HG03280 (cell line): ENCODE results near the gene ANGPTL8.

Experiments used
- ATAC-seq: cut with Tn5 transposase; IDR thresholded peaks from one replicate; pipeline ENCODE4 v1.9.1; 2021; ENCODE audit warnings: mild to moderate bottlenecking, moderate library complexity; ENCODE audit not compliant: unreplicated experiment

ANGPTL8 gene

DNA sequence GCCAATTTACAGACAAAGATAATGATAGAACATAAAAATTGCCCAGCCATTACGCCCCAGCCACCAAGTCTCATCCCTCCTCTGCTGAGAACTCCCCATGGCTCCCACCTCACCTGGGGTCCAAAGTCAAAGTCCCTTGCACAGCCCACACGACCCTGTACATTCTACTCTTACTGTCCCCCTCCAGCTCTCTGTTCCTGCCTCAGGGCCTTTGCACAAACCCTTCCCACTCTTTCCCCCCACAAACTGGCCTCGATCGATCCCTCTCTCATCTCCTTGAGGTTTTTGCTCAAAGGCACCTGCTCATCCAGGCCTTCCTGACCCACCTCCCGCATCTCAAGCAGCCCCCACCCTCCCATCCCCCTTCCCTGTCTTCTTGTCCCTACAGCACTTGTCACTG lies 21.6 kb downstream of the ANGPTL8 start:
- no peak for ATAC-seq

DNA sequence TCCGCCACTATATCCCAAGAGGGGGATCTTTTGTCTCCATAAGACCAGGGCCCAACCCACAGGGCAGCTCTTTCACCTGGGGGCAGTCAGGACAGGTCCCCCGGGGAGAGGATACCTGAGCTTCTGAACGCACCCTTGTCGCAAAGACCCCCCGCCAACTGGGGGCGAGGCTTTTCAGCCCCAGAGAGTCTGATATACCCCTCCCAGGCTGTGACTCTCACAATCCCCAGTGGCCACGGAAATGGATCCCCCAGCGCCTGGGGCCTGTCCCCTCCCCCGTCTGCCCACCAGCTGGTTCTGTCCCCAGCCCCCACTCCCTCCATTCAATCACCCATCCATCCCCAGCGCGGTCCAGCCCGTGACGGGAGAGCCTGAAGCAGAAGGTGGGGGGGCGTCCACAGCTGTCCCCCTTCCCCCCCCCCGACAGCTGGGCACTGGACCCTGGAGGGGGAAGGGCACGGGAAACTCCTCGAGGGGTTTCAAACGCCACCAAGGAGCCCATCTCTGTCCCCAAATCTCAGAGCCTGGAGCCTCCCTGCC lies 22.1 kb downstream of the ANGPTL8 start:
- ATAC-seq: no peak

DNA sequence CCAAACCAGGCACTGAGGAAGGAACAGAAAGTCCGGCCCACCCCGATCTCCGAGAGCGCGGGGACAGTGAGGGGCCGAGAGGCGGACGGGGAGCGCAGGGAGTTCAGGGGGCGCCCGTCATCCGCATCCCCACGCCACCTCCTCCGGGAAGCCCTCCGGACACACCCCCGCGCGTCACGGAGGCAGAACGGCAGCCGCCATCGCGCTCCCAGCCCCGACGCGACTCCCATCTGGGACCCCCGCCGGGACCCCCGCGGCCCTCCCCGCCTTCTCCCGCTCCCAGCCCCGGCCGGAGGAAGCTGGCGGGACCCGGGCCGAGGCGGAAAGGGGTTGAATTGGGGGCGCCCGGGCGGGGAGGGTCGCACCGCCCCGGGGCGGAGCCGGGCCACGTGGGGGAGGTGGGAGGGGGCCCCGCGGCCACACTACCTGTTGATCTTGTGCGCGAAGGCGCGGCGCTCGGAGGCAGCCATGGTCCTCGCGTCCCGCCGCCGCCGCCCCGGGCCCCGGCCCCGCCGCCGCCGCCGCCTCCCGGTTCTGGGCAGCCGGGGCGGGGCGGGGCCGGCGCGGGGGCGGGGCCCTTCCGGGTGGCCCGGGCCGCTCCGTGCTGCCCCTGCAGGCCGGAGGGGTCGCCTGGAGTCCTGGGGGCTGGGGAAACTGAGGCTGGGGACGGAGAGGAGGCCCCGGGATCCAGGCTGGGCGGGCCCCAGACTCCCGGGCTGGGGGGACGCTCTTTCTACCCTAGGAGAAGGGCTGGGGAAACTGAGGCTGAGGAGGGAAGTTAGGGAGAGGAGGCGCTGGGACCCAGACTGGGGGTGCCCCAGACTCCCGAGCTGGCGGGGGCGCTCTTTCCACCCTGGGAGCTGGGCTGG lies 22.8 kb downstream of the ANGPTL8 start, which contains the start of gene DOCK6:
Gene DOCK6 (minus strand): TSS at position 554 of the 869 bp plus-strand sequence. CDS start 84 bp downstream, at position 470.
- ATAC-seq: no peak

DNA sequence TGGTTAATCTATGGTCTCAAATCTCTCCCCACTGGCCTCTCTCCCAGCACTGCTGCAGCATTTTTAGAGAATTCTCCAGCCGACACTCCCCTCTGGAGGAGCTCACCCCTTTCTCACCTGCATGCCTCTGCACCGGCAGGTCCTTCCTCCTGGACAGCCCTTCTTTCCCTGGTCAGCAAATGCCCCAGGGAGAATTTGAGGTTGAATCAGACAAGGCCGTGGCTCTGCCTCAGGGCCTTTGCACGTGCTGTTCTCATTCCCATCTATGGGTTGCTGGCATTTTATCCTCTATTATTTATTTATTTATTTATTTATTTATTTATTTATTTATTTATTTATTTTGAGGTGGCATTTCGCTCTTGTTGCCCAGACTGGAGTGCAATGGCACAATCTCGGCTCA lies 24.3 kb downstream of the ANGPTL8 start:
- no peak for ATAC-seq

DNA sequence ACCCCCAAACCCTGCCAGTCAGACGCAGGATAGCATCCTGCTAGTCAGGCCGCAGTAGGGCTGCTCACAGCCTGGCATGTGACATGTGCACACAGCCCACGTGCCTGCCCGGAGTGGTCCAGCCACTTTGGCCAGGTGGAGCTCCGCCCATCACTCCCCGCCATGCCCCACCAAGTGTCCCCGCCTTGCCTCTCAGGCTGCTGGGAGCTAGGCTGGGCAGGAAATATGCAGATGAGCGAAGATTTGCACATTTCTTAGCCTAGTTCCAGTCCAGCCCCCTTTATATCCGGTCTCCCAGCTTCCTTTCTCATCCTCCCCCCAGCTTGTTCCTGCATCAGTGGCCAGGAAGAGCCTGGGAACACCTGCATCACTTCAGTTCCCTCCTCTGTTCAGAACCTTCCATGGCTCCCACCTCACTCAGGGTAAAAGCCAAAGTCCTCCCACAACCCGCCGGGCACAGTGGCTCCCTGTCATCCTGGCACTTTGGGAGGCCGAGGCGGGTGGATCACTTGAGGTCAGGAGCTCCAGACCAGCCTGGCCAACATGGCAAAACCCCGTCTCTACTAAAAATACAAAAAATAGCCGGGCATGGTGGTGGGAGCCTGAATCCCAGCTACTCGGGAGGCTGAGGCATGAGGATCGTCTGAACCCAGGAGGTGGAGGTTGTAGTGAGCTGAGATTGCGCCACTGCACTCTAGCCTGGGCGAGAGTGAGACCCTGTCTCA lies 25.2 kb downstream of the ANGPTL8 start:
- ATAC-seq: no peak

DNA sequence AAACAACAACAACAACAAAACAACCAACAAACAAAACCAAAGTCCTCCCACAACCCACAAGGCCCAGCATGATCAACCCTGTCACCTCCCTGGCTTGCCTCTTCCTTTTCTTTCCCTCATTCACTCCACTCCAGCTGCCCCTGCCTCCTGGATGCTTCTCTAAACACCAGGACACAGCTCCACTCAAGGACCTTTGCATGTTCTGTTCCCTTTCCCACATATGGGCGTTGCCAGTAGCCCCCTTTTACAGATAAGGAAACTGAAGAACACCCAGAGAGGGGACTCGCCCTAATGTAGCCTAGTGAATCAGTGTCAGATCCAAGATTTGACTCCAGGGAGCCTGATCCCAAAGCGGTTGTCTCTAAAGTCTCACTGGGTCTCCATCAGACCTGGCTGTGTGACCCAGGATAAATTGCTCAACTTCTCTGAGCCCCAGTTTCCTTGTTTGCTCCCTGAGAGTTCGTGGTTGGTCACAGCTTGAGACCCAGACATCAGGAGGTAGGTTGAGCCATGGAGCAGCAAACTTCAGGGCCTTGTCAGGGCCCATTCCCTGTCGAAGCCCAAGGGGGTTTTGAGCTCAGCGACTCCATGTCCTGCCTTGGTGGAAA lies 25.9 kb downstream of the ANGPTL8 start:
- no peak for ATAC-seq

DNA sequence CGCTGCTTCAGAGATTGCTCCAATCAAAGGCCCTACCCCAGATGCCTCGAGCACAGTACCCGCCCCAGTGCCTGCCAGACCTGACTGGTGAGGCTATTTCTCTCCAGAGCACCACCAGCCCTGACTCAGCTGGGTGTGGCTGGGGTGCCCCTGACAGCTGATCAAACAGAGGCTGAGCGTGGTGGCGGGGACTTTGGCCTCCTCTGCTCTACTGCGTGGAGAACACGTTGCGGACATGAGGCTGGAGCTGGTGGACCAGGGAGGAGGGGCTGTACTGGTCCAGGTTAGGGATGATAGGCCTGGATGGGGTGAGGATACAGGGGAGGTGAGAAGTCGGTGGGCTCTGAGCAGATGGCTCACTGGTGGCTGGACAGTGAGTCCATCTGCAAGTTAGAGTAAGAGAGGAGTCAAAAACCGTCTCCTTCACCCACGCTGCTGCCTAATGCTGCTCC lies 26.4 kb downstream of the ANGPTL8 start:
- ATAC-seq: no peak

DNA sequence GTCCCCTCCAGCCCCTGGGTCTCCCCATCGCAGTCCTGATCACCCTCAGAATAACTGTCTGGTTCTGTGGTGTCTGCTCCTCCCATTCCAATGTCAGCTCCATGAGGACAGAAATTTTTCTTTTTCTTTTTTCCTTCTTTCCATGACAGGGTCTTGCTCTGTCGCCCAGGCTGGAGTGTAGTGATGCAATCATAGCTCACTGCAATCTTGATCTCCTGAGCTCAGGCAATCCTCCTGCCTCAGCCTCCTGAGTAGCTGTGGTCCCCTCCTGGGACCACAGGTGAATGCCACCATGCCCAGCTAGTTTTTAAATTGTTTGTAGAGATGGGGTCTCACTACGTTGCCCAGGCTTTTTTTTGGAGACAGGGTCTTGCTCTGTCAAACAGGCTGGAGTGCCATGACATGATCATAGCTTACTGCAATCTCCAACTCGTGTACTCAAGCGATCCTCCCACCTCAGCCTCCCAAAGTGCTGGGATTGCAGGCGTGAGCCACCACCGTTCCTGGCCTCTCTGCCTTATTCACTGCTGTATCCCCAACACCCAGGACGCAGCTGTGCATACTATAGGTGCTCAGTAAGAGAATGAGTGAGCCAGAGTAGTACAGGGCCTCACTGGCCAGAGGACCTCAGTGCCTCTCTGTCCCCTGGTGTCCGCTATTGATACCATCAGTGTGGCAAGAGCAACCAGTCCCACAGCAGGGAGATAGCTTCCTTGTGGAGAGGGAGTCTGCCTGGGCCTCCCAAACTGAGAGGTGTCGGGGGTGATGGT lies 28.1 kb downstream of the ANGPTL8 start:
- ATAC-seq: no peak

DNA sequence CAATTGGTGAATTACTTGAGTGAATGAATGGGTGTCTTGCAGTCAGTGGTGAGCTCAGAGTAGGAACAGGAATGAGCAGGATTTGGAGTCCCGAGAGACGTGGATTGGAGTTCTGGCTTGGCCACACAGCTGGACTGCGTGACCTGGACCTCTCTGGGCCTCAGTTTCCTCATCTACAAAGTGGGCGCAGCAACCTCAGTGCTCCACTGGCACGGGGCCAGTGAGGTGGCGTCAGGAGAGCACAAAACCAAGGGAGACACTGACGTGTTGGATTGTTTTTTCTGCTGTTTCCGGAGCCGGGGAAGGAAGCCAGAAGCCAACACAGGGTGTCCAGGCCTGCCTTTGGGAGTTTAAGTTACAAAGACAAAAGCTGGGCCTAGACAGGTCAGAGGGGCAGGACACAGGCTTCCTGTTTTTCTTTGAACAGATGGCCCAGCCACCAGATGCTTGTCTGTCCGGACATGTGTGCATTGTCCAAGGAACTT lies 29.4 kb downstream of the ANGPTL8 start:
- ATAC-seq: no peak

DNA sequence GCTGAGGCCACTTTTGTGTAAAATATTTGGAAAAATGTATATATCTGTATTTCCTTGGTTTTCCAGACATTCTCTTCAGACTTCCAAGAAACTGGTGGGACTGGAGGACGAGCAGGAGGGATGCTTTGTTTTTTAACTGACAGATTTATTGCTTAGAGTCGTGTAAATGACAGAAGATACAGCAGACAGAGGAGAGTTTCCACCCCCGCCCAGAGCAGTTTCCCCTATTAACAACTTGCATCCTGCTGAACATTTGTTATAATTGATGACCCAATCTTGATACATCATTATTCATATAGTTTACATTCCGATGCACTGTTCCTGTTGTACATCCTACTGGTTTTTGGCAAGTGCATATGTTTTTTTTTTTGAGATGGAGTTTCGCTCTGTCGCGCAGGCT lies 30.0 kb downstream of the ANGPTL8 start:
- ATAC-seq: no peak

DNA sequence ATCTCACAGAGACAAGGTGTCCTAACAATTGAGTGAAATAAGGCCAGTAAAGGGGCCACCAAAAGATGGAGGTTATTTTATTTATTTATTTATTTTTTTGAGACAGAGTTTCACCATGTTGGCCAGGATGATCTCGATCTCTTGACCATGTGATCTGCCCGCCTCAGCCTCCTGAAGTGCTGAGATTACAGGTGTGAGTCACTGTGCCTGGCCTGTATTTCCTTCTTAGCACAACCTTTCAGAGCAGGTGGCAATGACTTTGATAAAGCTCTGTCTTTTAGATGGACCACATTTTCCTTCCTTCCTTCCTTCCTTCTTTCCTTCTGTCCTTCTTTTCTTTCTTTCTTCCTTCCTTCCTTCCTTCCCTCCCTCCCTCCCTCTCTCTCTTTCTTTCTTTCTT lies 33.9 kb downstream of the ANGPTL8 start:
- ATAC-seq: no peak

DNA sequence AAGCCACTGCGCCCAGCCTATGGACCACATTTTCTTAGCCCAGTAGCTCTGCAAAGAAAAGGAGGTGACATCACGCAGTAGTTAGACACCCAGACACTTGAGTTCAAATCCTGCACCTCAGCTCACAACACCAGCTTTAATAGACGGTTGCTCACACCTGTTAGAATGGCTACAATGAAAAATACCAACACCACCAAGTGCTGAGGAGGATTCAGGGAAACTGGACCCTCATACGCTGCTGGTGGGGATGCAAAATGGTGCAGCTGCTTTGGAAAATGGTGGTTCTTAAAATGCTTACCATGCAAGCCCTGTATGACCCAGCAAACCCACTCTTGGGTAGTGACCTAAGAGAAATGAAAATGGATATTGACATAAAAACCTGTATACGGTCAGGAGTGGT lies 34.6 kb downstream of the ANGPTL8 start:
- ATAC-seq: no peak

DNA sequence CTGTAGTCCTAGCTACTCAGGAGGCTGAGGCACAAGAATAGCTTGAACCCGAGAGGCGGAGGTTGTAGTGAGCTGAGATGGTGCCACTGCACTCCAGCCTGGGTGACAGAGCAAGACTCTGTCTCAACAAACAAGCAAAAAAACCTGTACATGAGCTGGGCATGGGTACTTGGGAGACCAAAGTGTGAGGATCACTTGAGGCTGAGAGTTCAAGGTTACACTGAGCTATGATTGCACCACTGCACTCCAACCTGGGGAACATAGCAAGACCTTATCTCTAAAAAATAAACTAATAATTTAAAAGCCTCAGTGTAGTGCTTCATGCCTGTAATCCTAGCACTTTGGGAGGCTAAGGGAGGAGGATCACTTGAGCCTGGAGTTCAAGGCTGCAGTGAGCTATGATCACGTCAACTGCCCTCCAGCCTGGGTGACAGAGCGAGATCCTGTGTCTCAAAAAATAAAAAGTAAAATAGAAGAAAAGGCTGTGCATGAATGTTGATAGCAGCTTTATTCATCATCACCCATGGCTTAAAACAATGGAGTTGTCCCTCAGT lies 35.2 kb downstream of the ANGPTL8 start:
- ATAC-seq: no peak

DNA sequence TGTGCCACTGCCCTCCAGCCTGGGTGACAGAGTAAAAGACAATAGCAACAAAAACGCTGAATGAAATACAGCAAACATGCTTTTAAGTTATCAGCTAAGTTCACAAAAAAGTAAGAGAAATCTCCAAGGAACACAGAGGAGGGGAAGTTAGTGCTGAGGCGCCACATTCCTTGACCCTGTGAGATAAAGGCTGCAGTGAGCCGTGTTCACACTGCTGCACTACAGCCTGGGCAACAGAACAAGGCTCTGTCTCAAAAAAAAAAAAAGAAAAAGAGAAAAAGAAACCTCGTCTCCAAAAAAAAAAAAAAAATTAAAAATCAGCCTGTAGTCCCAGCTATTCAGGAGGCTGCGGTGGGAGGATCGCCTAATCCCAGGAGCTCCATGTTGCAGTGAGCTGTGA lies 39.3 kb downstream of the ANGPTL8 start:
- no peak for ATAC-seq

DNA sequence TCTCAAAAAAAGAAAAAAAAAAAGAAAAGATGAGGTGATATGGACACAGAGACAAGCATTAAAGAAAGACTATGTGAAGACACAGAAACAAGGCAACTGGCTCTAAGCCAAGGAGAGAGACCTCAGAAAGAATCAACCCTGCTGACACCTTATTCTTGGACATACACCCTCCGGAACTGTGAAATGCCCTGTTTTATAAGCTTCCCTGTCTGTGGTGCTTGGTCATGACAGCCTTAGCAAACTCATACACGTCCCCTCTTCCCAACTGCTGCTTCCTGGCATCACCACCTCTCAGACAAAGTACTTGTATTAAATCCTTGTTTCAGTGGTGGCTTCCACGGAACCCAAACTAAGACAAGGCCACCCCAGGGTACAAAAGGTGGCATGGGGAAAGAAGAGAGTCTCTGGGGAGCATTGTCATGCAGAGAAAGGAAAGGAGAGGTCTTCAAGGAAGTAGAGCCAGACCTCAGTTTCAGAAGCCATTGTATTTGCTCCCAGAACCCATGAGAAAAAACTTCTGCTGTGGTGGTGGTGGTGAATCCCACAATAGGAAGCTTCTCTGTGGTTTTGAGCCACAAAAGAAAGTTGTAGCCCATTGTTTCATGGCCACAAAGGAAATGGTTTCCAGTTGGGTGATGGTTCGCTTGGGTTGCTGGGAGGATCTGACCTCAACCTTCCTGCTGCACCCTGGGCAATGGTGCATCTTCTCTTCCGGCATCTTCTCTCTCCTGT lies 40.3 kb downstream of the ANGPTL8 start:
- ATAC-seq: no peak

DNA sequence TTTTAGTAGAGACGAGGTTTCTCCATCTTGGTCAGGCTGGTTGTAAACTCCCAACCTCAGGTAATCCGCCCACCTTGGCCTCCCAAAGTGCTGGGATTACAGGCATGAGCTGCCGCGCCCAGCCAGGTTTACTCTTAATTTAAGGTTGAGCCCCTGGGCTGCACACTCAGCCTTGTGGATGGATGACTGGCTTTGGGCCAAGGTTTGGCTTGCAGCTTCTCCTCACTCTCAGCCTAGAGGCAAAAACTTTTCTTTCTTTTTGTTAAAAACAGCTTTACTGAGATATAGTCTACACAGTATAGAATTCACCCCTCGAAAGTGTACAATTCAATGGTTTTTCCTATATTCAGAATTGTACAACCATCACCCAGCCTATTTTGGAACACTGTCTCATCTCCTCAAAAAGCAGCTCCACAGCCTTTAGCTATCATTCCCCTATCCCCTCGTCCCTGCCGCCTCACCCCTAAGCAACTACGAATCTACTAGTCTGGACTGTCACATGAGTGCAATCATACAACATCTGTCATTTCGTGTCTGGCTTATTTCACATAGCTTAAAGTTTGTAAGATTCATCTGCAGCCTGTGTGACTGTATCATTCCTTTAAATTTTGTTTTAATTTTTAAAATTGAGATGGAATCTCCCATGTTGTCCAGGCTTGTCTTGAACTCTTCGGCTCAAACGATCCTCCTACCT lies 42.1 kb downstream of the ANGPTL8 start:
- no peak for ATAC-seq

DNA sequence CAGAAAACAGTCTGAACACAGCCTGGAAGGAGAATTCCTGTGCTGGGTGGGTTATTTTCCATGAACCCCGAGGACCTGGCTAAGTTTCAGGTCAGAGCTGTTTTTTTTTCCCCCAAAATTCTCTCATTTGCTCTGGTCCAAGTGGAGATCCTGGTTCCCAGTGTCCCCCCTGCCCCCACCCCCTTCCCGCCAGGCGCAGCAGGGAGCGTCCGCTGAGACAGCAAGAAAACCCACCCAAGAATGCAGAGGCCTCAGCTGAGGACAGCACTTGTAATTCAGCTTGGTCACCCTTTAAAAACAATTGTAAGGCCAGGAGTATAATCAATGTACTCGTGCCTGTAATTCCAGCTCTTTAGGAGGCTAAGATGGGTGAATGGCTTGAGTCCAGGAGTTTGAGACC lies 45.1 kb downstream of the ANGPTL8 start:
- no peak for ATAC-seq

DNA sequence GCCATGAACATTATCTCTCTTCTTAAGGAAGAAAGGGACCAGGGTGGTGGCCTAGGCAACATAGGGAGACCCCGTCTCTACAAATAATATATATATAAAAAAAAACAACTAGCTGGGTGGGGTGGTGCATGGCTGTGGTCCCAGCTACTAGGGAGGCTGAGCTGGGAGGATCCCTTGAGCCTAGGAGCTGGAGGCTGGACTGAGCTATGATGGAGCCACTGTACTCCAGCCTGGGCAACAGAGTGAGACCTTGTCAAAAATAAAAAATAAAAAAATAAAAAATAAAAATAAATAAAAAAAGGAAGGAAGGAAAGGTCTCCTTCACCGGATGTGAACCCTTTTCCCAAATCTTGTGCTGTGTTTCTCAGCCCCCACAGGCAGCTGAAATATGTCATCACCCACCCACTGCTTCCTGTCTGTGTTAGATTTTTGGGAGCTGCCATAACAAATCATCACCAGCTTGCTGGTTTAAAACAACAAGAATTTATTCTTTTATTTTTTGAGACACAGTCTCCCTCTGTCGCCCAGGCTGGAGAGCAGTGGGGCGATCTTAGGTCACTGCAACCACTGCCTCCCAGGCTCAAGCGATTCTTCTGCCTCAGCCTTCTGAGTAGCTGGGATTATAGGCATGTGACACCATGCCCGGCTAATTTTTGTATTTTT lies 47.0 kb downstream of the ANGPTL8 start:
- ATAC-seq: no peak
